WERI-Rb-1 (cell line): ENCODE results near the gene TENM3.

ENCODE experiments used
- DNase-seq: peaks from one replicate; pipeline ENCODE4 v3.0.0-alpha.2; 2020
- H3K27ac ChIP-seq: fragments of 250-450 bp; sonication (Bioruptor Pico); 2 replicates; pipeline ENCODE4 v1.5.1; 2020; ENCODE audit warnings: mild to moderate bottlenecking, moderate library complexity
- H3K27me3 ChIP-seq: fragments of 250-450 bp; sonication (Bioruptor Pico); 2 replicates; pipeline ENCODE4 v1.5.1; 2021; ENCODE audit warnings: mild to moderate bottlenecking, low read depth, moderate library complexity; ENCODE audit not compliant: insufficient read depth, severe bottlenecking
- H3K36me3 ChIP-seq: fragments of 250-450 bp; sonication (Bioruptor Pico); 2 replicates; pipeline ENCODE4 v1.5.1; 2020; ENCODE audit warnings: mild to moderate bottlenecking, moderate library complexity
- H3K4me3 ChIP-seq: 2 replicates; pipeline ENCODE4 v1.5.1; 2011; ENCODE audit warnings: low read depth, mild to moderate bottlenecking, control low read depth, low read length
- H3K9me3 ChIP-seq: fragments of 250-450 bp; sonication (Bioruptor Pico); 2 replicates; pipeline ENCODE4 v1.5.1; 2021; ENCODE audit warnings: mild to moderate bottlenecking, moderate library complexity; ENCODE audit not compliant: severe bottlenecking
- CTCF ChIP-seq: IDR thresholded peaks from 2 replicates; pipeline ENCODE4 v1.5.1; 2011; ENCODE audit warnings: low read depth, mild to moderate bottlenecking, control low read depth, inconsistent platforms, low read length

The TENM3 gene

DNA sequence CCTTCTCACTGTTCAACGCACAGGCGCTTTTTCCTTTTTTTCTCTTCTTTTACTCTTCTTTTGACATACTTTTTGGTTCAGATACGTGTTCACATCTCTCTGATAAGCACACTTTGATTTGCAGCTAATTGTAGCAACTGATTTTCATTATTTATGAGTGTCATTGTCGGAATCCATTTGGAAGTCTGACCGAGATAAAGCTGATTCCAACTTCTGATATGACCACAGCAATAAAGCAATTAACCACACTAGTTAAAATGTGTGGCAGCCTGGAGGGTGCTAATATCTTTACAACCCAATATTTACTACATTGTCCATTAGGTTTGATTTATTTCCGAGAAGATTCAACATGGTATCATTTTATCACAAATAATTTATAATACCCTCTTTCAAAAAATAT lies 101.8 kb downstream of the TENM3 start:
- Histone ChIP-seq H3K36me3 (no peaks in the 10 kb centered on the region), H3K27ac (no peak overlapping the region), H3K9me3 (no peaks in the 10 kb centered on the region), H3K27me3 (no peaks in the 10 kb centered on the region), H3K4me3 (no peak overlapping the region)
- no peak for TF ChIP-seq CTCF
- no peak for DNase-seq

DNA sequence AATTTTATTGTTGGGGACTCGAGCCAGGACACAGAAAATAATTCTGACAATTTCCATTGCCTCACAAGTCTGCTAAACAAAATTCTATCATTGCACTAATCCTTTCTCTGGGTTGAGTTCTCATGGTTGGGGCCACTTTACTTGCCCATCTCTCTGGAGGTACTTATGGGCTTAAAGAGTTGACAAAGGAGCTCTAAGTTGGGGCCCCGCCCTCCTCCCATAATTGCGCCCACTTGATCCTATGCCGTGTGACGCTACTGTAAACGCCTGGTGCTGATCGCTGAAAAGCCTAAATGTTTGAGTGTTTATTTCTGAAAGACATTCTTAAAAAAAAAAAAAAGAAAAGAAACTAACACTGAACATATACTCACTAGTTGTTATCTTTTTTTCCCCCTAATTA lies 103.0 kb downstream of the TENM3 start:
- no peak for TF ChIP-seq CTCF
- no peak for DNase-seq
- H3K36me3 ChIP-seq = no peaks in the 10 kb centered on the region
- no peaks in the 10 kb centered on the region for H3K9me3 ChIP-seq
- no peak overlapping the region for H3K4me3 ChIP-seq
- no peak overlapping the region for H3K27ac ChIP-seq
- H3K27me3 ChIP-seq = no peaks in the 10 kb centered on the region

DNA sequence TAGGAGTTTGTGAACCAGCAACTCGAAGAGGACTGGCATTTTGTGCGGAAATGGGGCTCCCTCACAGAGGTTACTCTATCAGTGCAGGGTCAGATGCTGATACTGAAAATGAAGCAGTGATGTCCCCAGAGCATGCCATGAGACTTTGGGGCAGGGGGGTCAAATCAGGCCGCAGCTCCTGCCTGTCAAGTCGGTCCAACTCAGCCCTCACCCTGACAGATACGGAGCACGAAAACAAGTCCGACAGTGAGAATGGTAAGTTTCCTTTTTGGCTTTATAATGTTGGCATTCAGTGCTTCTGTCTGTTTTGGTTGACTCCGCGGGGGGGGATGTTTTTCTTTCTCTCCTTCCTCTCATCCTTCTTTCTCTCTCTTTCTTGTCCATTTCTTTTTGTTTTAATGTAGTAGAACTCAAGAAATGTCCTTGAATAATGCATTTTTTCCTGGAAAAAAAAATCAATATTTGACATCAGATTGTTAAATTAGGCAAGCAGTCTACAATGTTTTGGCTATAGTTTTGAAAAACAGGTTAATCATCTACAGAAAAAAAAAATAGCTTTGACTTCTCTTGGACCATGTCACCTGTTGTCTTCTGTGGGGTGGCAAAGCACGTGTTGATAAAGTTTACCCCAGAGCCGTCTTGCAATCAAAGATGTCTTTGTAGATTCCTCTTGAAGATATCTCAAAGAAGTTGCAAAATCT lies 103.6 kb downstream of the TENM3 start:
- no peak for DNase-seq
- Histone ChIP-seq H3K27me3 (no peaks in the 10 kb centered on the region), H3K9me3 (no peaks in the 10 kb centered on the region), H3K36me3 (no peaks in the 10 kb centered on the region), H3K27ac (no peak overlapping the region), H3K4me3 (no peak overlapping the region)
- no peak for TF ChIP-seq CTCF

- Histone ChIP-seq H3K27me3 (no peaks in the 10 kb centered on the region), H3K9me3 (no peaks in the 10 kb centered on the region), H3K27ac (no peak overlapping the region), H3K4me3 (no peak overlapping the region), H3K36me3 (no peaks in the 10 kb centered on the region)
- DNase-seq = no peak
- TF ChIP-seq CTCF = no peak
These were observed 105.7 kb downstream of the TENM3 start for GRCh38 chr4:182348779-182349326.

DNA sequence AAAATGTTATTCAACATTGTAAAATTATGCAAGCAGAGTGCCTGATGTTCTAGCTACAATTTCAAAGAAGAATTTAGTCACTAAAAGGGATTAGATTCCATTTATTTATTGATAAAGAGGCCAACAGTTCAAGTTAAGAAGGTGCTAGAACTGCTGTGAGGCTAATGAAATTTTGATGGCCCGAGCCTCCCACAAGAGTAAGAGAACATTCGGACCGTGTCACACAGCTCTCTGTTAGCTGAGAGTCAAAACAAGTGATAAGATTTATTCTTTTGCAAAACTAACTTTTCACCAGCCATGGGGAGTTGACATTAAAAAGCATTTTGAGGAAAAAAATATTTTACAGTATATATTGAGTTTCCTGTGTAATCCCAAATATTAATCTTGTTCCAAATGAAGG lies 106.8 kb downstream of the TENM3 start:
- no peaks in the 10 kb centered on the region for H3K36me3 ChIP-seq

More for the DNA sequence above, 106.8 kb downstream of the TENM3 start:
- no peak for TF ChIP-seq CTCF
- H3K27me3 ChIP-seq = no peaks in the 10 kb centered on the region
- H3K9me3 ChIP-seq = no peaks in the 10 kb centered on the region
- DNase-seq = no peak
- no peak overlapping the region for H3K27ac ChIP-seq
- H3K4me3 ChIP-seq = no peak overlapping the region
